Astrocyte (in vitro differentiated cells and primary cell): ENCODE data around the gene MEST. TPM values are rescaled to one million over a fixed set of nuclear protein-coding genes. Genes with fewer than 3 reads are reported as not detected.
"Not testable (repeated sequence)": the region's sequence is repeated elsewhere in the genome, so short reads cannot be mapped to it uniquely, and the experiment has no call there.

Experiments
- DNase-seq: peaks from one replicate; pipeline ENCODE4 v3.0.0-alpha.2; 2010; ENCODE audit warnings: low read depth
- FAIRE-seq: peaks from 2 replicates; lab custom pipeline; 2011; peaks lifted over from hg19 to GRCh38; lab: Jason Lieb, UNC
- H2AFZ ChIP-seq: 2 replicates; pipeline ENCODE4 v1.6.0; 2012; ENCODE audit warnings: low read depth, low read length, inconsistent platforms
- H3K27ac ChIP-seq: 2 replicates; pipeline ENCODE4 v1.5.1; 2011; ENCODE audit warnings: low read depth, low read length, inconsistent platforms
- H3K27me3 ChIP-seq: 2 replicates; pipeline ENCODE4 v1.6.0; 2011; ENCODE audit warnings: low read length, inconsistent platforms; ENCODE audit not compliant: insufficient read depth
- H3K36me3 ChIP-seq: 2 replicates; pipeline ENCODE4 v1.5.1; 2011; ENCODE audit warnings: low read length, inconsistent platforms; ENCODE audit not compliant: insufficient read depth
- H3K4me1 ChIP-seq: 2 replicates; pipeline ENCODE4 v1.5.1; 2011; ENCODE audit warnings: low read length, inconsistent platforms; ENCODE audit not compliant: insufficient read depth
- H3K4me2 ChIP-seq: 2 replicates; pipeline ENCODE4 v1.6.0; 2012; ENCODE audit warnings: low read length, inconsistent platforms
- H3K4me3 ChIP-seq: 2 replicates; pipeline ENCODE4 v1.5.1; 2011; ENCODE audit warnings: low read depth, mild to moderate bottlenecking, low read length, inconsistent platforms; ENCODE audit not compliant: insufficient read depth
- H3K79me2 ChIP-seq: 2 replicates; pipeline ENCODE4 v1.6.0; 2012; ENCODE audit warnings: mild to moderate bottlenecking, low read length, inconsistent platforms; ENCODE audit not compliant: insufficient read depth
- H3K9ac ChIP-seq: 2 replicates; pipeline ENCODE4 v1.6.0; 2012; ENCODE audit warnings: mild to moderate bottlenecking, low read length, inconsistent platforms
- H3K9me3 ChIP-seq: 2 replicates; pipeline ENCODE4 v1.5.1; 2012; ENCODE audit warnings: low read depth, mild to moderate bottlenecking, low read length, inconsistent platforms; ENCODE audit not compliant: insufficient read depth
- H4K20me1 ChIP-seq: 2 replicates; pipeline ENCODE4 v1.6.0; 2012; ENCODE audit warnings: low read length, inconsistent platforms; ENCODE audit not compliant: insufficient read depth
- H3K27ac Mint-ChIP-seq: one replicate; pipeline ENCODE4 v1.8.0; 2021; ENCODE audit warnings: mild to moderate bottlenecking, mixed read lengths; ENCODE audit not compliant: unreplicated experiment
- H3K27me3 Mint-ChIP-seq: one replicate; pipeline ENCODE4 v1.8.0; 2021; ENCODE audit warnings: low read depth, mixed read lengths; ENCODE audit not compliant: unreplicated experiment
- H3K36me3 Mint-ChIP-seq: one replicate; pipeline ENCODE4 v1.8.0; 2021; ENCODE audit warnings: low read depth, mixed read lengths; ENCODE audit not compliant: unreplicated experiment
- H3K4me1 Mint-ChIP-seq: one replicate; pipeline ENCODE4 v1.8.0; 2021; ENCODE audit warnings: low read depth, mixed read lengths; ENCODE audit not compliant: unreplicated experiment
- H3K4me3 Mint-ChIP-seq: one replicate; pipeline ENCODE4 v1.8.0; 2021; ENCODE audit warnings: mild to moderate bottlenecking, moderate library complexity, mixed read lengths; ENCODE audit not compliant: unreplicated experiment
- H3K9me3 Mint-ChIP-seq: one replicate; pipeline ENCODE4 v1.8.0; 2021; ENCODE audit warnings: mild to moderate bottlenecking, mixed read lengths; ENCODE audit not compliant: unreplicated experiment
- CTCF ChIP-seq: IDR thresholded peaks from 2 replicates; pipeline ENCODE4 v1.5.1; 2011; ENCODE audit warnings: low read depth, mild to moderate bottlenecking, inconsistent platforms, low read length, moderate library complexity; ENCODE audit not compliant: insufficient read depth
- EZH2 ChIP-seq: IDR thresholded peaks from 2 replicates; pipeline ENCODE4 v1.6.1; 2012; ENCODE audit warnings: mild to moderate bottlenecking, low read length, inconsistent platforms; ENCODE audit not compliant: insufficient read depth
- total RNA-seq: library from RNA; stranded (reverse); gene quantifications from 2 replicates; pipeline ENCODE4 v1.2.1, GENCODE V29; 2021

MEST gene
- total RNA-seq, 1 donor from 2014 or later = 214 TPM

GRCh38 chr7:130524628-130525027 lies 32.7 kb downstream of the MEST start:
- H3K4me3 Mint-ChIP-seq = no peak overlapping the region

GRCh38 chr7:130527752-130528355 lies 36.0 kb downstream of the MEST start:
- H3K4me3 ChIP-seq, H3K9me3 Mint-ChIP-seq, H3K4me1 ChIP-seq, H3K4me1 Mint-ChIP-seq, FAIRE-seq, H3K27ac Mint-ChIP-seq, H3K27ac ChIP-seq, H3K9me3 ChIP-seq, H3K27me3 ChIP-seq, H3K36me3 ChIP-seq, H3K79me2 ChIP-seq, H3K4me3 Mint-ChIP-seq, H2AFZ ChIP-seq, H3K9ac ChIP-seq, H3K27me3 Mint-ChIP-seq, DNase-seq, H3K4me2 ChIP-seq: not testable (repeated sequence)
- H4K20me1 ChIP-seq = peaks cover 24% of the 10 kb centered on the region
- H3K36me3 Mint-ChIP-seq = peaks cover 13% of the 10 kb centered on the region

More at GRCh38 chr7:130524628-130525027, 32.7 kb downstream of the MEST start:
- Mint-ChIP-seq H3K27me3 (no peaks in the 10 kb centered on the region), H3K9me3 (no peaks in the 10 kb centered on the region), H3K27ac (no peak overlapping the region), H3K4me1 (peaks cover 4% of the 10 kb centered on the region), H3K36me3 (peaks cover 7% of the 10 kb centered on the region)
- no peak overlapping the region for H3K4me3 ChIP-seq
- no peak for TF ChIP-seq CTCF
- TF ChIP-seq EZH2 = no peak
- no peak overlapping the region for H3K27ac ChIP-seq
- peaks cover 19% of the 10 kb centered on the region for H4K20me1 ChIP-seq
- H3K9me3 ChIP-seq = no peaks in the 10 kb centered on the region
- no peak overlapping the region for H3K9ac ChIP-seq
- no peak overlapping the region for H3K4me2 ChIP-seq
- no peak for DNase-seq
- no peaks in the 10 kb centered on the region for H3K4me1 ChIP-seq
- no peak overlapping the region for H2AFZ ChIP-seq
- no peak for FAIRE-seq
- no peaks in the 10 kb centered on the region for H3K27me3 ChIP-seq
- no peaks in the 10 kb centered on the region for H3K79me2 ChIP-seq
- H3K36me3 ChIP-seq = no peaks in the 10 kb centered on the region

GRCh38 chr7:130529417-130529816 lies 37.5 kb downstream of the MEST start:
- Histone ChIP-seq H3K4me3 (no peak overlapping the region), H4K20me1 (peaks cover 24% of the 10 kb centered on the region), H3K9me3 (no peaks in the 10 kb centered on the region), H2AFZ (no peak overlapping the region), H3K27me3 (no peaks in the 10 kb centered on the region), H3K79me2 (no peaks in the 10 kb centered on the region), H3K27ac (no peak overlapping the region), H3K36me3 (no peaks in the 10 kb centered on the region), H3K4me1 (no peaks in the 10 kb centered on the region), H3K4me2 (no peak overlapping the region), H3K9ac (no peak overlapping the region)
- no peak for DNase-seq
- Mint-ChIP-seq H3K36me3 (peaks cover 13% of the 10 kb centered on the region), H3K9me3 (peaks cover 2% of the 10 kb centered on the region), H3K27me3 (no peaks in the 10 kb centered on the region), H3K4me1 (peaks cover 4% of the 10 kb centered on the region), H3K27ac (no peak overlapping the region), H3K4me3 (no peak overlapping the region)
- no peak for TF ChIP-seq CTCF
- TF ChIP-seq EZH2 = no peak
- FAIRE-seq = no peak

- not testable (repeated sequence) for H3K79me2 ChIP-seq, H2AFZ ChIP-seq
Observed at GRCh38 chr7:130537894-130538293, 46.0 kb downstream of the MEST start.

GRCh38 chr7:130541287-130541686 lies 49.4 kb downstream of the MEST start:
- not testable (repeated sequence) for H3K4me1 Mint-ChIP-seq, H3K9ac ChIP-seq, H3K27me3 Mint-ChIP-seq, H3K4me2 ChIP-seq, H2AFZ ChIP-seq, H4K20me1 ChIP-seq, H3K36me3 ChIP-seq, DNase-seq, H3K4me3 Mint-ChIP-seq, H3K4me1 ChIP-seq, H3K27ac Mint-ChIP-seq, H3K79me2 ChIP-seq, H3K4me3 ChIP-seq, H3K36me3 Mint-ChIP-seq, H3K27ac ChIP-seq, H3K27me3 ChIP-seq, H3K9me3 Mint-ChIP-seq, H3K9me3 ChIP-seq, FAIRE-seq

More at GRCh38 chr7:130537894-130538293, 46.0 kb downstream of the MEST start:
- H3K4me3 ChIP-seq, H3K27ac ChIP-seq, H3K36me3 Mint-ChIP-seq, H3K27me3 Mint-ChIP-seq, H3K36me3 ChIP-seq, H3K4me1 ChIP-seq, H3K27me3 ChIP-seq, H3K27ac Mint-ChIP-seq, H3K4me1 Mint-ChIP-seq, H3K9me3 ChIP-seq, H3K4me2 ChIP-seq, FAIRE-seq, H3K9me3 Mint-ChIP-seq, DNase-seq, H3K9ac ChIP-seq, H4K20me1 ChIP-seq, H3K4me3 Mint-ChIP-seq: not testable (repeated sequence)
